Fibroblast of the aortic adventitia (primary cell): Measurements from ENCODE around the gene THAP12. TPM values are rescaled to one million over a fixed set of nuclear protein-coding genes. Genes with fewer than 3 reads are reported as not detected.

Experiments used
- DNase-seq: peaks from one replicate; pipeline ENCODE4 v3.0.0-alpha.2; 2010; ENCODE audit warnings: low read depth
- H3K4me3 ChIP-seq: 2 replicates; pipeline ENCODE4 v1.5.1; 2011; ENCODE audit warnings: low read depth, mild to moderate bottlenecking, control low read depth, low read length, moderate library complexity
- total RNA-seq: library from RNA; depleted of rRNA; stranded (reverse); fragments of >200 nt; gene quantifications from 2 replicates; pipeline ENCODE4 v1.2.3, GENCODE V29; 2012; ENCODE audit warnings: low replicate concordance
- TF ChIP-seq, protein P1 (sequence below): IDR thresholded peaks from 2 replicates; pipeline ENCODE4 v1.5.1; 2011; ENCODE audit warnings: mild to moderate bottlenecking, low read length, control low read depth, inconsistent platforms; ENCODE audit not compliant: insufficient read depth

Gene THAP12
- total RNA-seq, 1 donor, result 55.5 TPM

DNA sequence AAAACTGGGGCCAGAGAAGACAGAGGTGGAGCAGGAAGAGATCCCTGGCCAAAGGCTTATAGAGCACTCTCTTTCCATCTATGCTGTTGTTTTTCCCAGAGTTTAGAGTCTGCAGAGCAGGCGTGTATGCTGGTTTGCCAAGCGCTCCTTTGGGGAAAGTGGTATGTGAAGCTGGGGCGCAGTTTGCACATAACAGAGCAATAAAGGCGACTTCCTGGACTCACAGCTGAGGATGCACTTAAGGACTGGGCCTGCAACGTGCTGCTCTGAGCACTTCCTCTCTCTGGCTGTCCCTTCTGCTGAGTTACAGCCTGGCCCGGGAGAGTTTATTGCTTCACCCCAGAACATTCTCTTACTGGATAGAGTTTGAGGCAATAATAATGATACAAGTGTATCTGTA lies 41.7 kb downstream of the THAP12 start:
- no peak overlapping the region for H3K4me3 ChIP-seq
- TF ChIP-seq, protein P1, sequence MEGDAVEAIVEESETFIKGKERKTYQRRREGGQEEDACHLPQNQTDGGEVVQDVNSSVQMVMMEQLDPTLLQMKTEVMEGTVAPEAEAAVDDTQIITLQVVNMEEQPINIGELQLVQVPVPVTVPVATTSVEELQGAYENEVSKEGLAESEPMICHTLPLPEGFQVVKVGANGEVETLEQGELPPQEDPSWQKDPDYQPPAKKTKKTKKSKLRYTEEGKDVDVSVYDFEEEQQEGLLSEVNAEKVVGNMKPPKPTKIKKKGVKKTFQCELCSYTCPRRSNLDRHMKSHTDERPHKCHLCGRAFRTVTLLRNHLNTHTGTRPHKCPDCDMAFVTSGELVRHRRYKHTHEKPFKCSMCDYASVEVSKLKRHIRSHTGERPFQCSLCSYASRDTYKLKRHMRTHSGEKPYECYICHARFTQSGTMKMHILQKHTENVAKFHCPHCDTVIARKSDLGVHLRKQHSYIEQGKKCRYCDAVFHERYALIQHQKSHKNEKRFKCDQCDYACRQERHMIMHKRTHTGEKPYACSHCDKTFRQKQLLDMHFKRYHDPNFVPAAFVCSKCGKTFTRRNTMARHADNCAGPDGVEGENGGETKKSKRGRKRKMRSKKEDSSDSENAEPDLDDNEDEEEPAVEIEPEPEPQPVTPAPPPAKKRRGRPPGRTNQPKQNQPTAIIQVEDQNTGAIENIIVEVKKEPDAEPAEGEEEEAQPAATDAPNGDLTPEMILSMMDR, result no peak
- DNase-seq, result peak; percentile 43

DNA sequence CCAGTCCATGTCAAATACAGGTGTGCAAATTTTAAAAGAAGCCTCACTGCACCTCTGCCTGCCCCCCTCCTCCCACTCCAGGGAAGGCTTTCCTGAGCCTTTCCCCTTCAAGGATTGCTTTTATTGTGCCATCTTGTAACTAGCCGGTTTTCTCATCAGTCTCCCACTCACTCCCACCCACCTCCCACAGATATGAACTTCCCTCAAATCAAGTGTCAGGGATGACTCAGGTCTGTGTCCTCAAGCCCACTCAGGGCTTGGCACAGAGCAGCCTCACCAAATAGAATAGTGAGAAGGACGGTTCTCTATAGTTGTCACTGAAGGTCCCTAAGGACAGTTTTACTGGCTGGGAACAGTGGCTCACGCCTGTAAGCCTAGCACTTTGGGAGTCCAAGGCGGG lies 43.0 kb downstream of the THAP12 start:
- DNase-seq, result no peak
- H3K4me3 ChIP-seq, result no peak overlapping the region
- TF ChIP-seq, protein P1, result no peak

DNA sequence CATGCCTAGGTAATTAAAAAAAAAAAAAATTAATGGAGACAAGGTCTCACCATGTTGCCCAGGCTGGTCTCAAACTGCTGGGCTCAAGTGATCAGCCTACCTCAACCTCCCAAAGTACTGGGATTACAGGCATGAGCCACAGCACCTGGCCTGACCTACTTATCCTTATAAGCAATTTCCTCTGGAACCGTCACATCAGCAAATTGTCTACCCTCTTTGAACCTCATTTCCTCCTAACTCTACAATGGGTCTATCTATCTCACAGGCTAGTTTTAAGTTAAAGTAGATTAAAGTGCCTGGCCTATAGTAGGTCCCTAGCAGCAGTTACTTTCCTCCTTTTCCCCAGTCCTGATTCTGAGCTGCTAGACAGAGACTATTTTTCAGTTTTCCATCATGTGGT lies 43.5 kb downstream of the THAP12 start:
- TF ChIP-seq, protein P1, result no peak
- DNase-seq, result no peak
- no peak overlapping the region for H3K4me3 ChIP-seq

DNA sequence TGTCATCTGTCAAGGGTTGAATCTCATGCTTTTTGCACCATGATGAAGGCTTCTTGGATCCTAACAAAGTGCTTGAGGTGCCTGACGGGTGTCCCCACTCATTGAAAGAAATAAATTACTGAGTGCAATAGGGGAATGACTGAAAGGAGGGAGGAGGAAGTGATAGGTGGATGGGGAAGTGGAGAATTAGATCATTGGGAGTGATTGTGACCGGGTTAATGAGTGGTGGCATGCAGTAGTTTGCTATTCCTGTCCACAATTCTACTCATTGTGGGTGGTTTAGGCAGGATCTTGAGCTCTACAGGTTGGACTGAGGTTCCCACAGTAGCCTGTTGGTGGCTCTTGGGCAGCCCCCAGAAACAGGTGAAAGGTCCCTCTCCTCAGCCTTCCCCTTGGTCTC lies 44.3 kb downstream of the THAP12 start:
- DNase-seq, result no peak
- H3K4me3 ChIP-seq, result no peak overlapping the region
- TF ChIP-seq, protein P1, result no peak

DNA sequence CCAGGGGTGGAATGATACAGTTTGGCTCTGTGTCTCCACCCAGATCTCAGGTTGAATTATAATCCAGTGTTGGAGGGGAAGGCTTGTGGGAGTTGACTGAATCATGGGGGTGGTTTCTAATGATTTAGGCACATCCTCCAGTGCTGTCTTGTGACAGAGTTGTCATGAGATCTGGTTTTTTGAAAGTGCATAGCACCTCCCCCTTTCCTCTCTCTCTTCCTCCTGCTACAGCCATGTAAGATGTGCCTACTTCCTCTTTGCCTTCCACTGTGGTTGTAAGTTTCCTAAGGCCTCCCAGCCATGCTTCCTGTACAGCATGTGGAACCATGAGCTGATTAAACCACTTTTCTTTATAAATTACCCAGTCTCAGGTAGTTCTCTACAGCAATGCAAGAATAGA lies 45.1 kb downstream of the THAP12 start:
- TF ChIP-seq, protein P1, result no peak
- no peak for DNase-seq
- no peak overlapping the region for H3K4me3 ChIP-seq

DNA sequence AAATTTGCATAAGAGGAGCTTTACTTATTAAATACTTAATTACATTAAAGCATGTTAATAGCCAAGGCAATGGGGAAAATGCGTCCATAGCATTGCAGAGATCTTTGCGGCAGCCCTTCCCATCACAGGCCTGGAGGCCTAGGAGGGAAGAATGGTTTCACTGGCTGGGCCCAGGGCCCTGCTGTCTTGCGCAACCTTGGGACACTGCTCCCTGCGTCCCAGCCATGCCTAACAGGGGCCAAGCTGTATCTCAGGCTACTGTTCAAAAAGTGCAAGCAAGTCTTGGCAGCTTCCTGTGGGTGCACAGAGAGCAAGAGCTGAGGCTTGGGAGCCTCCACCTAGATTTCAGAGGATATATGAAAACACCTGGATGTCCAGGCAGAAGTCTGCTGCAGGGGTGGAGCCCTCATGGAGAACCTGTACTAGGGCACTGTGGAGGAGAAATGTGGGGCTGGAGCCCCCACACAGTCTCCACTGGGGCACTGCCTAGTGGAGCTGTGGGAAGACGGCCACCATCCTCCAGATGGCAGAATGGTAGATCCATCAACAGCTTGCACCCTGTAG lies 46.0 kb downstream of the THAP12 start:
- TF ChIP-seq, protein P1, result no peak
- no peak overlapping the region for H3K4me3 ChIP-seq
- no peak for DNase-seq

DNA sequence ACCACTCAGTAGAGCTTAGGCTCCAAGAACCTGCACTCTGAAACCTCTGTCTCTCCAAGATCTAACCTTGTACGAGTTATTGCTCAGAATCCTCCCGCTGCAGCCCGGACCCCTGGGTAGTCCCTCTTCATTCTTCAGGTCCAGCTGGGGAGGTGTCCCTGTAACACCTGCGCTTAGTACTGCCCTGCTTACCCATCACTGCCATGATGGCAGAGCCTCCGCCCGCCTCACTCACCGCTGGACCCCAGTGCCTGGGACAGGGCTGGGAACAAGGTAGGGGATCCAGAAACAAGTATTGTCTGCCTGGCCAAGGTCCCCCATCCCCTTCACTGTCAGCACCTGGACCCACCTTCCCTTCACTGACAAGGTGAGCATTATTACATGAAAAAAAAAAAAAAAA lies 50.3 kb downstream of the THAP12 start:
- TF ChIP-seq, protein P1, result no peak
- no peak overlapping the region for H3K4me3 ChIP-seq
- no peak for DNase-seq
